PC-9 (cell line): Measurements from ENCODE around the gene STK32B.

Source experiments
- EZH2 ChIP-seq: fragments of 200-600 bp; sonication (generic); IDR thresholded peaks from 2 replicates; pipeline ENCODE4 v1.8.0; 2017; ENCODE audit warnings: antibody characterized with exemption, low read depth
- TF ChIP-seq, protein P1 (sequence below): fragments of 200-600 bp; sonication (generic); conservative IDR thresholded peaks from 2 replicates; pipeline ENCODE4 v1.6.1; 2017; ENCODE audit warnings: mixed run types, antibody characterized with exemption, mild to moderate bottlenecking, moderate library complexity

DNA sequence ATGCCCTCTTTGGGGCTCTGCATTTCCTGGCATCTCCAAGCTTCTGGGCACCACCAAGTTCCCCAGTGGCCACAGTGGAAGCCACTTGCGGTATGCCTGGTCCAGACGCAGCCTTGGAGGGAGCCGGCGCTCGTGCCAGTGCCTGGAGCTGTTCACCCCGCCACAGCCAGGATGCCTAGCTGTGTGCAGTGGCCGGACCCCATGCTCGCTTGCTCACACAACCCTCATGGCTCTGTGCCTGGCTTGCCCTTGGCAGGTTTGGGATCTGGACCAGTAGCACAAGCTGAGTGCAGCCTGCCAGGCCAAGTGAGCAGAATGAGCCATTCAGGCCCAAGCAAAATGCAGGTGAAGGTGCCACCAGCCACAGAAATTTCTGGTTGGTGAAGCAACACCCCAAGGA is 373.6 kb downstream of the STK32B start:
- TF ChIP-seq, protein P1, sequence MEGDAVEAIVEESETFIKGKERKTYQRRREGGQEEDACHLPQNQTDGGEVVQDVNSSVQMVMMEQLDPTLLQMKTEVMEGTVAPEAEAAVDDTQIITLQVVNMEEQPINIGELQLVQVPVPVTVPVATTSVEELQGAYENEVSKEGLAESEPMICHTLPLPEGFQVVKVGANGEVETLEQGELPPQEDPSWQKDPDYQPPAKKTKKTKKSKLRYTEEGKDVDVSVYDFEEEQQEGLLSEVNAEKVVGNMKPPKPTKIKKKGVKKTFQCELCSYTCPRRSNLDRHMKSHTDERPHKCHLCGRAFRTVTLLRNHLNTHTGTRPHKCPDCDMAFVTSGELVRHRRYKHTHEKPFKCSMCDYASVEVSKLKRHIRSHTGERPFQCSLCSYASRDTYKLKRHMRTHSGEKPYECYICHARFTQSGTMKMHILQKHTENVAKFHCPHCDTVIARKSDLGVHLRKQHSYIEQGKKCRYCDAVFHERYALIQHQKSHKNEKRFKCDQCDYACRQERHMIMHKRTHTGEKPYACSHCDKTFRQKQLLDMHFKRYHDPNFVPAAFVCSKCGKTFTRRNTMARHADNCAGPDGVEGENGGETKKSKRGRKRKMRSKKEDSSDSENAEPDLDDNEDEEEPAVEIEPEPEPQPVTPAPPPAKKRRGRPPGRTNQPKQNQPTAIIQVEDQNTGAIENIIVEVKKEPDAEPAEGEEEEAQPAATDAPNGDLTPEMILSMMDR: no peak
- no peak for TF ChIP-seq EZH2
